LNCAP (cell line): ENCODE results near the gene PRKAR1A.

ENCODE experiments used
- CTCF ChIP-seq: fragments of 450-650 bp; IDR thresholded peaks from 2 replicates; pipeline ENCODE4 v1.5.1; 2017; ENCODE audit warnings: mild to moderate bottlenecking

Gene PRKAR1A

GRCh38 chr17:68484458-68484857 is 27.8 kb upstream of the PRKAR1A start:
- TF ChIP-seq CTCF, result no peak

- TF ChIP-seq CTCF, result no peak
These were observed 22.3 kb upstream of the PRKAR1A start for GRCh38 chr17:68489919-68490318.

GRCh38 chr17:68491381-68492231 is 20.6 kb upstream of the PRKAR1A start:
- no peak for TF ChIP-seq CTCF

- TF ChIP-seq CTCF, result no peak
These were observed 17.1 kb upstream of the PRKAR1A start for GRCh38 chr17:68495081-68495480.

GRCh38 chr17:68497885-68498319 is 14.3 kb upstream of the PRKAR1A start:
- TF ChIP-seq CTCF, result no peak

- no peak for TF ChIP-seq CTCF
These were observed 13.5 kb upstream of the PRKAR1A start for GRCh38 chr17:68498479-68499326.

- TF ChIP-seq CTCF, result no peak
These were observed 12.6 kb upstream of the PRKAR1A start for GRCh38 chr17:68499587-68499986.
